SK-N-SH treated with all-trans-retinoic acid at 6 μM for 48 hours (cell line): Measurements from ENCODE around the gene LRRC8E.

Source experiments
- ATAC-seq: fragments of 200-7000 bp; cut with Tn5 transposase; 3 replicates; pipeline ENCODE4 v1.9.1; 2020; ENCODE audit warnings: mild to moderate bottlenecking, moderate library complexity
- ARNTL ChIP-seq: fragments of 450-650 bp; formaldehyde crosslinking; IDR thresholded peaks from 2 replicates; pipeline ENCODE4 v1.5.0; 2020; ENCODE audit warnings: low read depth, mild to moderate bottlenecking, moderate library complexity, borderline replicate concordance
- BACH2 ChIP-seq: fragments of 250-450 bp; sonication (Bioruptor Pico); IDR thresholded peaks from 2 replicates; pipeline ENCODE4 v1.9.0; 2021; ENCODE audit warnings: mild to moderate bottlenecking, borderline replicate concordance
- CREB5 ChIP-seq: fragments of 250-450 bp; sonication (Bioruptor Pico); IDR thresholded peaks from 2 replicates; pipeline ENCODE4 v1.5.1; 2020; ENCODE audit warnings: low read depth, mild to moderate bottlenecking, moderate library complexity
- CSDC2 ChIP-seq: fragments of 250-450 bp; sonication (Bioruptor Pico); IDR thresholded peaks from 2 replicates; pipeline ENCODE4 v1.5.0; 2020; ENCODE audit warnings: mild to moderate bottlenecking, moderate library complexity
- ESRRG ChIP-seq: fragments of 250-450 bp; sonication (Bioruptor Pico); IDR thresholded peaks from 2 replicates; pipeline ENCODE4 v1.6.1; 2021; ENCODE audit warnings: mild to moderate bottlenecking
- GLIS3 ChIP-seq: fragments of 250-450 bp; sonication (Bioruptor Pico); IDR thresholded peaks from 2 replicates; pipeline ENCODE4 v1.5.0; 2020; ENCODE audit warnings: mild to moderate bottlenecking, moderate library complexity
- ISL1 ChIP-seq: fragments of 250-450 bp; sonication (Bioruptor Pico); IDR thresholded peaks from 2 replicates; pipeline ENCODE4 v2.1.2; 2022; ENCODE audit warnings: mild to moderate bottlenecking, moderate library complexity
- OSR1 ChIP-seq: fragments of 250-450 bp; sonication (Bioruptor Pico); IDR thresholded peaks from 2 replicates; pipeline ENCODE4 v1.8.0; 2022; ENCODE audit warnings: moderate library complexity, mild to moderate bottlenecking, inconsistent platforms
- POU6F1 ChIP-seq: fragments of 250-450 bp; sonication (Bioruptor Pico); IDR thresholded peaks from 2 replicates; pipeline ENCODE4 v1.8.0; 2021; ENCODE audit warnings: low read depth, mild to moderate bottlenecking, moderate library complexity, borderline replicate concordance
- PPARA ChIP-seq: fragments of 250-450 bp; sonication (Bioruptor Pico); IDR thresholded peaks from 2 replicates; pipeline ENCODE4 v1.5.0; 2020; ENCODE audit warnings: mild to moderate bottlenecking, borderline replicate concordance
- RARB ChIP-seq: fragments of 250-450 bp; sonication (Bioruptor Pico); IDR thresholded peaks from 2 replicates; pipeline ENCODE4 v1.8.0; 2021; ENCODE audit warnings: mild to moderate bottlenecking, moderate library complexity
- SNAI2 ChIP-seq: fragments of 250-450 bp; sonication (Bioruptor Pico); IDR thresholded peaks from 2 replicates; pipeline ENCODE4 v1.5.0; 2020; ENCODE audit warnings: mild to moderate bottlenecking, moderate library complexity
- TOX ChIP-seq: fragments of 250-450 bp; sonication (Bioruptor Pico); IDR thresholded peaks from 2 replicates; pipeline ENCODE4 v1.8.0; 2021; ENCODE audit warnings: mild to moderate bottlenecking, moderate library complexity, borderline replicate concordance
- ZC3H10 ChIP-seq: fragments of 250-450 bp; sonication (Bioruptor Pico); IDR thresholded peaks from 2 replicates; pipeline ENCODE4 v1.5.1; 2021; ENCODE audit warnings: mild to moderate bottlenecking, moderate library complexity
- ZFP3 ChIP-seq: fragments of 250-450 bp; sonication (Bioruptor Pico); IDR thresholded peaks from 2 replicates; pipeline ENCODE4 v1.5.0; 2020; ENCODE audit warnings: mild to moderate bottlenecking, moderate library complexity
- ZFP30 ChIP-seq: fragments of 450-650 bp; formaldehyde crosslinking; IDR thresholded peaks from 2 replicates; pipeline ENCODE4 v1.5.0; 2022; ENCODE audit warnings: mild to moderate bottlenecking, moderate library complexity
- ZNF565 ChIP-seq: fragments of 450-650 bp; formaldehyde crosslinking; conservative IDR thresholded peaks from 2 replicates; pipeline ENCODE4 v1.5.0; 2020; ENCODE audit warnings: low read depth, mild to moderate bottlenecking, moderate library complexity
- ZNF8 ChIP-seq: fragments of 450-650 bp; formaldehyde crosslinking; IDR thresholded peaks from 2 replicates; pipeline ENCODE4 v1.5.0; 2020; ENCODE audit warnings: mild to moderate bottlenecking, moderate library complexity
- TF ChIP-seq, protein P1 (sequence below): fragments of 250-450 bp; sonication (Bioruptor Pico); IDR thresholded peaks from 2 replicates; pipeline ENCODE4 v1.8.0; 2020; ENCODE audit warnings: mild to moderate bottlenecking, moderate library complexity, borderline replicate concordance
- TF ChIP-seq, protein P2 (sequence below): fragments of 250-450 bp; sonication (Bioruptor Pico); IDR thresholded peaks from 2 replicates; pipeline ENCODE4 v1.5.0; 2020; ENCODE audit warnings: mild to moderate bottlenecking, moderate library complexity
- TF ChIP-seq, protein P3 (sequence below): fragments of 250-450 bp; sonication (Bioruptor Pico); IDR thresholded peaks from 2 replicates; pipeline ENCODE4 v1.5.1; 2021; ENCODE audit warnings: mild to moderate bottlenecking, moderate library complexity

Gene LRRC8E

GRCh38 chr19:7847664-7848063, 40.6 kb upstream of the LRRC8E start (continued):
- TF ChIP-seq POU6F1 (CRISPR knock-in tag) (no peak), CSDC2 (CRISPR knock-in tag) (no peak)
- TF ChIP-seq, protein P1, sequence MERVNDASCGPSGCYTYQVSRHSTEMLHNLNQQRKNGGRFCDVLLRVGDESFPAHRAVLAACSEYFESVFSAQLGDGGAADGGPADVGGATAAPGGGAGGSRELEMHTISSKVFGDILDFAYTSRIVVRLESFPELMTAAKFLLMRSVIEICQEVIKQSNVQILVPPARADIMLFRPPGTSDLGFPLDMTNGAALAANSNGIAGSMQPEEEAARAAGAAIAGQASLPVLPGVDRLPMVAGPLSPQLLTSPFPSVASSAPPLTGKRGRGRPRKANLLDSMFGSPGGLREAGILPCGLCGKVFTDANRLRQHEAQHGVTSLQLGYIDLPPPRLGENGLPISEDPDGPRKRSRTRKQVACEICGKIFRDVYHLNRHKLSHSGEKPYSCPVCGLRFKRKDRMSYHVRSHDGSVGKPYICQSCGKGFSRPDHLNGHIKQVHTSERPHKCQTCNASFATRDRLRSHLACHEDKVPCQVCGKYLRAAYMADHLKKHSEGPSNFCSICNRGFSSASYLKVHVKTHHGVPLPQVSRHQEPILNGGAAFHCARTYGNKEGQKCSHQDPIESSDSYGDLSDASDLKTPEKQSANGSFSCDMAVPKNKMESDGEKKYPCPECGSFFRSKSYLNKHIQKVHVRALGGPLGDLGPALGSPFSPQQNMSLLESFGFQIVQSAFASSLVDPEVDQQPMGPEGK (CRISPR knock-in tag), result no peak
- TF ChIP-seq, all 23 proteins: peak for 0

DNA sequence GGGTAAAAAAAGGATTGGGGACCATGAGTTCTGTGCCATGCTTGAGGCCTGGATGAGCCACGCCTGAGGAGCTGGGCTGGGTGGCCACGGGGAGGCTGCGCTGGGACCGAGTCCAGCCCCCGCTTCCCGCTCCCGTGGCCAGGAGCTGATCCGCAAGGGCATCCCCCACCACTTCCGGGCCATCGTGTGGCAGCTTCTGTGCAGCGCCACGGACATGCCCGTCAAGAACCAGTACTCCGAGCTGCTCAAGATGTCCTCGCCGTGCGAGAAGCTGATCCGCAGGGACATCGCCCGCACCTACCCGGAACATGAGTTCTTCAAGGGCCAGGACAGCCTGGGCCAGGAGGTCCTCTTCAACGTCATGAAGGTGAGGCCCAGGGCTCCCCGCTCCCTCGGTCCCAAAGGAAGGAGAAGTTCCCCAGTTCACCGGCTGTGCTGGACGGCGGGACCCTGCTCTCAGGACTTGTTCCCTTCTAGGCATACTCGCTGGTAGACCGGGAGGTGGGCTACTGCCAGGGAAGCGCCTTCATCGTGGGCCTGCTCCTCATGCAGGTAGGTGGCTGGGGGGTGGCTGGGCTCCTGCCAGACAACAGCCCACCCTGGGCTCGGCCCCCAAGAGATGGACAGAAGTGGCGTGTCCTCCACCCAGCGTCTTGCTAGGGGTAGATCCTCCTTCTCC, 39.4 kb upstream of the LRRC8E start:
- TF ChIP-seq GLIS3, result no peak
- TF ChIP-seq OSR1 (CRISPR knock-in tag), result no peak
- TF ChIP-seq CREB5, result no peak
- TF ChIP-seq ISL1 (CRISPR knock-in tag), result no peak
- no peak for TF ChIP-seq PPARA (CRISPR knock-in tag)
- no peak for TF ChIP-seq RARB (CRISPR knock-in tag)
- no peak for TF ChIP-seq SNAI2 (CRISPR knock-in tag)
- TF ChIP-seq POU6F1 (CRISPR knock-in tag), result no peak
- TF ChIP-seq ESRRG (CRISPR knock-in tag), result no peak
- no peak for TF ChIP-seq ZC3H10
- no peak for TF ChIP-seq ZFP3 (CRISPR knock-in tag)
- no peak for TF ChIP-seq BACH2 (CRISPR knock-in tag)
- no peak for TF ChIP-seq ARNTL
- TF ChIP-seq, protein P2, sequence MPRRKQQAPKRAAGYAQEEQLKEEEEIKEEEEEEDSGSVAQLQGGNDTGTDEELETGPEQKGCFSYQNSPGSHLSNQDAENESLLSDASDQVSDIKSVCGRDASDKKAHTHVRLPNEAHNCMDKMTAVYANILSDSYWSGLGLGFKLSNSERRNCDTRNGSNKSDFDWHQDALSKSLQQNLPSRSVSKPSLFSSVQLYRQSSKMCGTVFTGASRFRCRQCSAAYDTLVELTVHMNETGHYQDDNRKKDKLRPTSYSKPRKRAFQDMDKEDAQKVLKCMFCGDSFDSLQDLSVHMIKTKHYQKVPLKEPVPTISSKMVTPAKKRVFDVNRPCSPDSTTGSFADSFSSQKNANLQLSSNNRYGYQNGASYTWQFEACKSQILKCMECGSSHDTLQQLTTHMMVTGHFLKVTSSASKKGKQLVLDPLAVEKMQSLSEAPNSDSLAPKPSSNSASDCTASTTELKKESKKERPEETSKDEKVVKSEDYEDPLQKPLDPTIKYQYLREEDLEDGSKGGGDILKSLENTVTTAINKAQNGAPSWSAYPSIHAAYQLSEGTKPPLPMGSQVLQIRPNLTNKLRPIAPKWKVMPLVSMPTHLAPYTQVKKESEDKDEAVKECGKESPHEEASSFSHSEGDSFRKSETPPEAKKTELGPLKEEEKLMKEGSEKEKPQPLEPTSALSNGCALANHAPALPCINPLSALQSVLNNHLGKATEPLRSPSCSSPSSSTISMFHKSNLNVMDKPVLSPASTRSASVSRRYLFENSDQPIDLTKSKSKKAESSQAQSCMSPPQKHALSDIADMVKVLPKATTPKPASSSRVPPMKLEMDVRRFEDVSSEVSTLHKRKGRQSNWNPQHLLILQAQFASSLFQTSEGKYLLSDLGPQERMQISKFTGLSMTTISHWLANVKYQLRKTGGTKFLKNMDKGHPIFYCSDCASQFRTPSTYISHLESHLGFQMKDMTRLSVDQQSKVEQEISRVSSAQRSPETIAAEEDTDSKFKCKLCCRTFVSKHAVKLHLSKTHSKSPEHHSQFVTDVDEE, result no peak
- no peak for TF ChIP-seq TOX (CRISPR knock-in tag)
- TF ChIP-seq ZNF565, result no peak
- no peak for ATAC-seq

GRCh38 chr19:7849631-7849999, 38.7 kb upstream of the LRRC8E start:
- ATAC-seq, result no peak
- TF ChIP-seq, protein P3, sequence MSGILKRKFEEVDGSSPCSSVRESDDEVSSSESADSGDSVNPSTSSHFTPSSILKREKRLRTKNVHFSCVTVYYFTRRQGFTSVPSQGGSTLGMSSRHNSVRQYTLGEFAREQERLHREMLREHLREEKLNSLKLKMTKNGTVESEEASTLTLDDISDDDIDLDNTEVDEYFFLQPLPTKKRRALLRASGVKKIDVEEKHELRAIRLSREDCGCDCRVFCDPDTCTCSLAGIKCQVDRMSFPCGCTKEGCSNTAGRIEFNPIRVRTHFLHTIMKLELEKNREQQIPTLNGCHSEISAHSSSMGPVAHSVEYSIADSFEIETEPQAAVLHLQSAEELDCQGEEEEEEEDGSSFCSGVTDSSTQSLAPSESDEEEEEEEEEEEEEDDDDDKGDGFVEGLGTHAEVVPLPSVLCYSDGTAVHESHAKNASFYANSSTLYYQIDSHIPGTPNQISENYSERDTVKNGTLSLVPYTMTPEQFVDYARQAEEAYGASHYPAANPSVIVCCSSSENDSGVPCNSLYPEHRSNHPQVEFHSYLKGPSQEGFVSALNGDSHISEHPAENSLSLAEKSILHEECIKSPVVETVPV (CRISPR knock-in tag), result no peak
- TF ChIP-seq ZFP30 (CRISPR knock-in tag), result no peak
- no peak for TF ChIP-seq BACH2 (CRISPR knock-in tag)
- TF ChIP-seq, protein P2, result no peak
- TF ChIP-seq CREB5, result no peak
- no peak for TF ChIP-seq POU6F1 (CRISPR knock-in tag)
- no peak for TF ChIP-seq ZNF8 (CRISPR knock-in tag)
- TF ChIP-seq ZNF565, result no peak
- no peak for TF ChIP-seq GLIS3
